Activated CD4-positive, alpha-beta T cell treated with anti-CD3 and anti-CD28 coated beads for 24 hours (primary cell): ENCODE data around the gene ANKFN1.

Experiments
- DNase-seq, 2 donors: peaks; one replicate each; pipeline ENCODE4 v3.0.0-alpha.2; 2020; ENCODE audit warnings: low read depth in 2 of 2

ANKFN1 gene

DNA sequence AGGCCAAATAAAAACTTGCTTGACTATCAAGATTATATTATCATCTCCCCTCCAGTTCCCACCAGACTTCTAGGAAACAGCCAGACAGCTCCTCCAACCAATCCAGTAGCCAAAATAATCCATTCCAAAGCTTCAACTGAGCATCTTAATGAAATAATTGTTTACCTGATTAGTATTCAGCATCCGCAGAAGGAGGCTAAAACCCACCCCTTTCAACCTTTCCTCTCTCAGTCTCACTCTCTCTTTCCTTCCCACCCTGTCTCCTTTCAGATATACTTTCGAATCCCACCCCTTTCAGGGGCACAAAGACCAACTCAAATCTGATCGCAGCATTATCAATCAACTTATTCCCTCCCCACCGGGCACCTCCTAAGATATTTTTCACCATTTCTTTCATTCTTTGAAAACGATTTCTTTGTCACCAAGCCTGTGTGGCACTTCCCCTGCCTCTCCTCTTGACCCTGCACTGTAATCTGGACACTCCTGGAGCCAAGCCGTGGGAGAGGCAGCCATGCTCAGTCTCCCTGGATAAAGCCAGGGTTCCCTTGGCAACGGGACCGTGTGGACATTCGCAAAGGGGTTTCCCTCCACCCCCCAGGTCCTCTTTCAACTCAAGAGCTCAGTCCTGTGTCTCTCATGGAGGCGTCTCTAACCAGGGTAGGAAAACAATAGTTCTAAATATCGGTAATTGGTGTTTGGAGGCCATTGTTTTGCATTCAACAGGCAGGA, at the start of gene ANKFN1:
ANKFN1 (plus strand) TSS at position 602 of the 729 bp plus-strand sequence. CDS start 59,193 bp downstream, outside the sequence.
- no peak for DNase-seq

GRCh38 chr17:56108811-56109284, 44.4 kb upstream of the ANKFN1 start:
- DNase-seq, result no peak

DNA sequence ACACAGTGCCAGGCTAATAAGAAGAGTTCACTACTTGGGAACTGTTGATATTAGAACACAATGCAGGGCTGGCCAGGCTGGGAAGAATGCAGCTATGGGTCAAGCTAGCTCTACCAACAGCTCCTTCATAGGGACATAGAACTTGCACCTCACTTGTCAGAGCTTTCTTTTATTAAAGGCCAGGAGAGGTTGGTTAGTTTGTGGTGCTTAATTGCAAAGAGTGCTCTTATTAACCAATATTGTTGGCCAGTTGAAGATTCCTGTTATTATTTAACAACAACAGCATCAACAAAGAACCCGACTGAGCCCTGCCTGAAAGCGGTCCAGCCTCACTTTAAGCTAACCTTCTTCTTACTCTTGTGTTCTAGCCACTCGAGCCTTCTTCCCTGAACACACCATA, 43.4 kb upstream of the ANKFN1 start:
- DNase-seq, result no peak

GRCh38 chr17:56110463-56111135, 42.7 kb upstream of the ANKFN1 start:
- no peak for DNase-seq

- DNase-seq, result no peak
Observed at GRCh38 chr17:56111706-56112485, 41.4 kb upstream of the ANKFN1 start.

- no peak for DNase-seq
Observed at GRCh38 chr17:56113486-56113885, 39.8 kb upstream of the ANKFN1 start.

- DNase-seq, result no peak
Observed at GRCh38 chr17:56114469-56114868, 38.8 kb upstream of the ANKFN1 start.

DNA sequence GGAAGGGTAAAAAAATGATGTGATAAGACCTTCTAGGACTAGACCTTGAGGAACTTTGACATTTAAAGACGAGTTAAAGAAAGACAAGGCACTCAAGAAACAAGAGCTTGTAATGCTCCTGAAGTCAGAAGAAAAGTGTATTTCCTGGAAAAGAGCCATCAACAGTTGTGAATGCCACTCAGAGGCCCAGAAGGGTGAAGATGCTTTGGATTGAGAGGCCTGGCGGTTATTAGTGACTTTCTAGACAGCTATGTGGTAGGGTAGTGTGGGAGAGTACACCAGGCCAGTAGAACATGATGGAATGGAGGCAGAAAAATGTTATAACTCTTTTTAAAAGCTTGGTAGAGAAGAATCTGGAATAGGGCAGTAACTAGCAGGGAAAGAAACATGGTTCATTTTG, 34.1 kb upstream of the ANKFN1 start:
- DNase-seq, result no peak

DNA sequence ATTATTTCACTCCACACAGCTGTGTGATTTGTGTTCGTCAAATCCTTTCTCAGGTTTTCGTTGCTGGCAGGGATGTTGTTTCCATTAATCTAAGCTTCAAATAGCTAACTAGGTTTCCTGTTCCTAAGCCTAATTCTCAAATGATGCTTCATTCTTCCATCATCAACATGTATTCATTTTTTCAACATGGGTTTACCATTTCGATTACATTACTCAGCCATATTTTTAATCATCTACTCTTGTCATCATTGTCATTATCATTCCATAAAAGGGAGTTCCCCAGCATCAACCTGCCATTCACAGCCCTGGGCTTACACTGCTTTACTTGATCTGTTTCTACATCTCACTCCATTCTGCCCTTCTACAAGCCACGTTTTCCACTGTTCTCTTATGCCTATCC, 33.3 kb upstream of the ANKFN1 start:
- no peak for DNase-seq

- DNase-seq, result no peak
Observed at GRCh38 chr17:56121191-56122051, 31.9 kb upstream of the ANKFN1 start.

GRCh38 chr17:56125830-56126819, 27.1 kb upstream of the ANKFN1 start:
- DNase-seq, result no peak

DNA sequence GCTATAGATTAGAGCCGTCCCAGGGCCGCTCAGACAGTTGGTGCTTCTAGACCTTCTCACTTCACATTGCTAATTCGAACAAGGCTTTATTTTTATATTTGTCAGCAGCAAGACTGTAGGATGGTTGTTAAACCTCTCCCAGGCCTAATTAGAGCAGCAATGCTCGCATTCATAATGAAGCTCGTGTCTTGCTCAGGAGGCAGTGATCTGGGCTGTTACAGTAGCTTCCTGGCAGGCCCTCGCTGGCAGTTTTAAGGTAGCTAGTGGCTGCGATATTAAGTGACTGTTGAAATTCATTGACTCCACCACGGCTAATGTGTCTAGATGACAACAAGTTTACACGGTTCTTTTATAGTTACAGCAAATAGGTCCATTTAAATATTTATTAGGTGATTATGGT, 23.2 kb upstream of the ANKFN1 start:
- DNase-seq, result no peak

GRCh38 chr17:56130631-56131030, 22.6 kb upstream of the ANKFN1 start:
- no peak for DNase-seq

GRCh38 chr17:56131431-56131830, 21.8 kb upstream of the ANKFN1 start:
- no peak for DNase-seq

GRCh38 chr17:56136301-56136700, 17.0 kb upstream of the ANKFN1 start:
- no peak for DNase-seq

- DNase-seq, result no peak
Observed at GRCh38 chr17:56141046-56141839, 12.0 kb upstream of the ANKFN1 start.

- no peak for DNase-seq
Observed at GRCh38 chr17:56142325-56142724, 10.9 kb upstream of the ANKFN1 start.

GRCh38 chr17:56142781-56143180, 10.5 kb upstream of the ANKFN1 start:
- DNase-seq, result no peak

- no peak for DNase-seq
Observed at GRCh38 chr17:56144223-56144622, 9.1 kb upstream of the ANKFN1 start.
